GM10248 (cell line): ENCODE measurements around the gene ELAC2.

Experiments
- CTCF ChIA-PET: fragments of 300-600 bp; sonication (Branson Sonifier 250); formaldehyde crosslinking; extraction: SDS; loops from one replicate; lab custom pipeline; 2021; ENCODE audit warnings: antibody characterized with exemption; lab: Yijun Ruan, JAX
- POLR2A ChIA-PET: fragments of 350-650 bp; sonication (Branson Sonifier 250); formaldehyde crosslinking; extraction: SDS; loops from one replicate; lab custom pipeline; 2020; ENCODE audit warnings: antibody characterized with exemption; lab: Yijun Ruan, JAX
- DNase-seq: peaks from one replicate; pipeline ENCODE4 v3.0.0; 2012; ENCODE audit errors: extremely low spot score
- TF ChIP-seq, protein P1 (sequence below): IDR thresholded peaks from 2 replicates; pipeline ENCODE4 v1.5.1; 2012; ENCODE audit warnings: mild to moderate bottlenecking, low read depth; ENCODE audit errors: extremely low read depth, missing control alignments, control extremely low read depth

Gene ELAC2

GRCh38 chr17:13000561-13000960 is 17.3 kb downstream of the ELAC2 start:
- TF ChIP-seq, protein P1, sequence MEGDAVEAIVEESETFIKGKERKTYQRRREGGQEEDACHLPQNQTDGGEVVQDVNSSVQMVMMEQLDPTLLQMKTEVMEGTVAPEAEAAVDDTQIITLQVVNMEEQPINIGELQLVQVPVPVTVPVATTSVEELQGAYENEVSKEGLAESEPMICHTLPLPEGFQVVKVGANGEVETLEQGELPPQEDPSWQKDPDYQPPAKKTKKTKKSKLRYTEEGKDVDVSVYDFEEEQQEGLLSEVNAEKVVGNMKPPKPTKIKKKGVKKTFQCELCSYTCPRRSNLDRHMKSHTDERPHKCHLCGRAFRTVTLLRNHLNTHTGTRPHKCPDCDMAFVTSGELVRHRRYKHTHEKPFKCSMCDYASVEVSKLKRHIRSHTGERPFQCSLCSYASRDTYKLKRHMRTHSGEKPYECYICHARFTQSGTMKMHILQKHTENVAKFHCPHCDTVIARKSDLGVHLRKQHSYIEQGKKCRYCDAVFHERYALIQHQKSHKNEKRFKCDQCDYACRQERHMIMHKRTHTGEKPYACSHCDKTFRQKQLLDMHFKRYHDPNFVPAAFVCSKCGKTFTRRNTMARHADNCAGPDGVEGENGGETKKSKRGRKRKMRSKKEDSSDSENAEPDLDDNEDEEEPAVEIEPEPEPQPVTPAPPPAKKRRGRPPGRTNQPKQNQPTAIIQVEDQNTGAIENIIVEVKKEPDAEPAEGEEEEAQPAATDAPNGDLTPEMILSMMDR: no peak
- ChIA-PET POLR2A (no interaction called here), CTCF (interaction anchor here (1.3 kb wide), 1 partner anchor 43 kb away, joined by 3 read pairs; no protein-coding TSS in a partner anchor)
- DNase-seq: no peak

GRCh38 chr17:12998874-12999273 is 19.0 kb downstream of the ELAC2 start:
- TF ChIP-seq, protein P1: no peak
- CTCF ChIA-PET: interaction anchor here (1.4 to 2.6 kb wide), 2 partner anchors 10 to 16 kb away, joined by 3 to 9 read pairs; no protein-coding TSS in a partner anchor
- POLR2A ChIA-PET: no interaction called here
- DNase-seq: no peak

GRCh38 chr17:12998461-12998860 is 19.4 kb downstream of the ELAC2 start:
- DNase-seq: no peak
- CTCF ChIA-PET: interaction anchor here (1.4 to 2.6 kb wide), 2 partner anchors 10 to 16 kb away, joined by 3 to 9 read pairs; no protein-coding TSS in a partner anchor
- POLR2A ChIA-PET: no interaction called here
- TF ChIP-seq, protein P1: no peak

DNA sequence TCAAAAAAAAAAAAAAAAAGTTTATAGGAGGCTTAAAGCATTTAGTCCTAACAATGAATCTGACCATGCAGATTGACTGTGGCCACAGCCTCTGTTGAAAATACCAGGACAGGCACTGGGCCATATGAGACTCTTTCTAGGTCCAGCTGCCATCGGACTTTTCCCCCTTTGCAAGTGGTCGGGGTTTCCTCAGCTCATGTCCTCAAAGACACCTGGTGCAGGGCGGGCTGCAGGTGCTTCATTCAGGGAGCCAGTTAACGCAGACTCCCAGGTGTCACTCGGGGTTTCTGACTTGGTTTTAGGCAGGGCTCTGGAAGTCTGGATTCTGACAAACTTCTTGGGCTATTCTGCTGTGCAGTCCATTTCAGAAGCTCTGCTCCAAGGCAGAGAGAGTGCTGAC is 20.9 kb downstream of the ELAC2 start:
- ChIA-PET CTCF (interaction anchor here (1.0 to 2.6 kb wide), 4 partner anchors 12 to 35 kb away, joined by 3 to 9 read pairs (median 4); no protein-coding TSS in a partner anchor), POLR2A (no interaction called here)
- TF ChIP-seq, protein P1: no peak
- no peak for DNase-seq

GRCh38 chr17:12996357-12996756 is 21.5 kb downstream of the ELAC2 start:
- TF ChIP-seq, protein P1: no peak
- no peak for DNase-seq
- ChIA-PET POLR2A (no interaction called here), CTCF (interaction anchor here (0.9 to 1.1 kb wide), 4 partner anchors 12 to 35 kb away, joined by 3 to 4 read pairs (median 4); no protein-coding TSS in a partner anchor)

DNA sequence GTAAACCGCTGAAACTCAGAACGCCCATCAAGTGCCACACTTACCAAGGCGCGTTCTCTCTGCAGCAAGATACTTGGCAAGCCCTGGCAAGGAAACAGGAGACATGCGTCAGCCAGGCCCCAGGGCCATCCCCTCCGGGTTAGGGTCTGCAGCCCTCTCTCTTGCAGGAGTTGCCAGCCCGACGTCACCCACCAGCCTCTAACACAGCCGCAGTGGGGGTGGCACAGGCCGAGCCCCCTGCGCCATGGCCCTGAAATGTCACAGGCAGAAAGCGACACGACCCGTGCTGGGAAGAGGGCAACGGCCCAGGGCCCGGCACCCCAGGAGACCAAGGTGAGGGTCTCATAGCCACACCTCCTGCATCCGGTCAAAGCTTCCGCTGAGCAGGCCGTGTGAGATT is 21.9 kb downstream of the ELAC2 start:
- no peak for DNase-seq
- POLR2A ChIA-PET: no interaction called here
- CTCF ChIA-PET: interaction anchor here (0.9 to 4.6 kb wide), 3 partner anchors 13 to 34 kb away, joined by 3 to 17 read pairs (median 3); no protein-coding TSS in a partner anchor
- TF ChIP-seq, protein P1: no peak
